ENCODE measurements around the gene C16orf95. TPM values are rescaled to one million over a fixed set of nuclear protein-coding genes. Genes with fewer than 3 reads are reported as not detected.
"Not testable (repeated sequence)": the region's sequence is repeated elsewhere in the genome, so short reads cannot be mapped to it uniquely, and the experiment has no call there.

Gene C16orf95
- total and polyA plus RNA-seq, 3 experiments from 2014 or later: 2.5 to 8.4 (median 7.5) TPM

GRCh38 chr16:87344165-87344930 is 27.2 kb upstream of the C16orf95 start:
- Mint-ChIP-seq H3K36me3 (peaks cover 0 to 81% (median 8%) of the 10 kb centered on the region in 3 donors), H3K9me3 (no peaks in the 10 kb centered on the region), H3K27me3 (no peaks in the 10 kb centered on the region), H3K4me1 (peaks cover 6 to 27% (median 13%) of the 10 kb centered on the region in 3 donors), H3K27ac (peak overlapping the region in 5 of 8 donors; percentile 15 to 89 (median 56)), H3K4me3 (peak overlapping the region in 2 of 7 donors; percentile 11 to 59)
- CTCF ChIA-PET: interaction anchor here (1.0 kb wide), 1 partner anchor 39 kb away, joined by 5 read pairs; the partner anchor contains the start of gene FBXO31
- DNase-seq: no peak
- H3K4me1 ChIP-seq (ENCODE audit: insufficient read depth, low read length): peaks cover 12% of the 10 kb centered on the region
- H3K9me3 ChIP-seq (ENCODE audit: low read length): no peaks in the 10 kb centered on the region
- H3K36me3 ChIP-seq (ENCODE audit: insufficient read depth, low read length): peaks cover 17% of the 10 kb centered on the region
- POLR2A ChIA-PET: no interaction called here
- no peak overlapping the region for H3K4me3 ChIP-seq (ENCODE audit: low read length)
- no peak overlapping the region for H3K27ac ChIP-seq (ENCODE audit: low read depth, low read length)
- no peaks in the 10 kb centered on the region for H3K27me3 ChIP-seq (ENCODE audit: insufficient read depth, low read length, poor library complexity, severe bottlenecking)

- POLR2A ChIA-PET: no interaction called here
- no peaks in the 10 kb centered on the region for H3K27me3 Mint-ChIP-seq
- H3K36me3 Mint-ChIP-seq: peaks cover 0 to 81% (median 11%) of the 10 kb centered on the region in 3 donors
- H3K27ac Mint-ChIP-seq: peak overlapping the region in 2 of 8 donors; percentile 56 to 91
- no peak for DNase-seq
- no peaks in the 10 kb centered on the region for H3K9me3 Mint-ChIP-seq
- H3K4me3 ChIP-seq (ENCODE audit: low read length): no peak overlapping the region
- peaks cover 12% of the 10 kb centered on the region for H3K4me1 ChIP-seq (ENCODE audit: insufficient read depth, low read length)
- peaks cover 6 to 27% (median 10%) of the 10 kb centered on the region in 3 donors for H3K4me1 Mint-ChIP-seq
- peaks cover 13% of the 10 kb centered on the region for H3K36me3 ChIP-seq (ENCODE audit: insufficient read depth, low read length)
- H3K27ac ChIP-seq (ENCODE audit: low read depth, low read length): no peak overlapping the region
- H3K4me3 Mint-ChIP-seq: peak overlapping the region in 1 of 7 donors; percentile 59
- CTCF ChIA-PET: interaction anchor here (1.0 kb wide), 1 partner anchor 40 kb away, joined by 5 read pairs; the partner anchor contains the start of gene FBXO31
- H3K9me3 ChIP-seq (ENCODE audit: low read length): no peaks in the 10 kb centered on the region
- no peaks in the 10 kb centered on the region for H3K27me3 ChIP-seq (ENCODE audit: insufficient read depth, low read length, poor library complexity, severe bottlenecking)
These were observed 26.5 kb upstream of the C16orf95 start for GRCh38 chr16:87343753-87344050.

GRCh38 chr16:87342978-87343752 is 26.0 kb upstream of the C16orf95 start:
- ChIA-PET CTCF (interaction anchor here (1.0 kb wide), 1 partner anchor 40 kb away, joined by 5 read pairs; the partner anchor contains the start of gene FBXO31), POLR2A (no interaction called here)
- Mint-ChIP-seq H3K27me3 (no peaks in the 10 kb centered on the region), H3K27ac (peak overlapping the region in 3 of 8 donors; percentile 15 to 91 (median 78)), H3K4me3 (no peak overlapping the region), H3K4me1 (peaks cover 6 to 27% (median 10%) of the 10 kb centered on the region in 3 donors), H3K9me3 (no peaks in the 10 kb centered on the region), H3K36me3 (peaks cover 0 to 78% (median 12%) of the 10 kb centered on the region in 3 donors)
- Histone ChIP-seq H3K27me3 (ENCODE audit: insufficient read depth, low read length, poor library complexity, severe bottlenecking) (no peaks in the 10 kb centered on the region), H3K4me1 (ENCODE audit: insufficient read depth, low read length) (peaks cover 12% of the 10 kb centered on the region), H3K9me3 (ENCODE audit: low read length) (no peaks in the 10 kb centered on the region), H3K27ac (ENCODE audit: low read depth, low read length) (no peak overlapping the region), H3K4me3 (ENCODE audit: low read length) (no peak overlapping the region), H3K36me3 (ENCODE audit: insufficient read depth, low read length) (peaks cover 12% of the 10 kb centered on the region)
- DNase-seq: no peak

- peaks cover 0 to 81% (median 12%) of the 10 kb centered on the region in 3 donors for H3K36me3 Mint-ChIP-seq
- POLR2A ChIA-PET: no interaction called here
These were observed 25.3 kb upstream of the C16orf95 start for GRCh38 chr16:87342504-87342903.

GRCh38 chr16:87340198-87340597 is 23.0 kb upstream of the C16orf95 start:
- Histone ChIP-seq H3K9me3 (ENCODE audit: low read length) (no peaks in the 10 kb centered on the region), H3K4me3 (ENCODE audit: low read length) (no peak overlapping the region), H3K4me1 (ENCODE audit: insufficient read depth, low read length) (no peaks in the 10 kb centered on the region), H3K27ac (ENCODE audit: low read depth, low read length) (no peak overlapping the region), H3K27me3 (ENCODE audit: insufficient read depth, low read length, poor library complexity, severe bottlenecking) (no peaks in the 10 kb centered on the region), H3K36me3 (ENCODE audit: insufficient read depth, low read length) (peaks cover 12% of the 10 kb centered on the region)
- Mint-ChIP-seq H3K36me3 (peaks cover 0 to 79% (median 9%) of the 10 kb centered on the region in 3 donors), H3K4me1 (peaks cover 0 to 27% (median 6%) of the 10 kb centered on the region in 3 donors), H3K9me3 (no peaks in the 10 kb centered on the region), H3K27ac (peak overlapping the region in 4 of 8 donors; percentile 20 to 77 (median 50)), H3K4me3 (no peak overlapping the region), H3K27me3 (peaks cover 0 to 2% of the 10 kb centered on the region in 2 donors)
- ChIA-PET POLR2A (no interaction called here), CTCF (interaction anchor here (0.9 kb wide), 1 partner anchor 9 kb away, joined by 3 read pairs; no protein-coding TSS in a partner anchor)
- no peak for DNase-seq

More at GRCh38 chr16:87342504-87342903, 25.3 kb upstream of the C16orf95 start:
- Histone ChIP-seq H3K4me1 (ENCODE audit: insufficient read depth, low read length) (peaks cover 12% of the 10 kb centered on the region), H3K27me3 (ENCODE audit: insufficient read depth, low read length, poor library complexity, severe bottlenecking) (no peaks in the 10 kb centered on the region), H3K27ac (ENCODE audit: low read depth, low read length) (no peak overlapping the region), H3K36me3 (ENCODE audit: insufficient read depth, low read length) (peaks cover 12% of the 10 kb centered on the region), H3K4me3 (ENCODE audit: low read length) (no peak overlapping the region), H3K9me3 (ENCODE audit: low read length) (no peaks in the 10 kb centered on the region)
- Mint-ChIP-seq H3K4me3 (no peak overlapping the region), H3K27ac (no peak overlapping the region), H3K4me1 (peaks cover 6 to 30% (median 10%) of the 10 kb centered on the region in 3 donors), H3K9me3 (no peaks in the 10 kb centered on the region), H3K27me3 (no peaks in the 10 kb centered on the region)
- CTCF ChIA-PET: no interaction called here
- DNase-seq: no peak

GRCh38 chr16:87339724-87340105 is 22.5 kb upstream of the C16orf95 start:
- H3K4me1 ChIP-seq (ENCODE audit: insufficient read depth, low read length); H3K27me3 Mint-ChIP-seq; H3K4me3 Mint-ChIP-seq; H3K9me3 ChIP-seq (ENCODE audit: low read length); POLR2A ChIA-PET; H3K4me3 ChIP-seq (ENCODE audit: low read length); H3K27me3 ChIP-seq (ENCODE audit: insufficient read depth, low read length, poor library complexity, severe bottlenecking); H3K9me3 Mint-ChIP-seq; DNase-seq; H3K27ac ChIP-seq (ENCODE audit: low read depth, low read length): not testable (repeated sequence)
- H3K27ac Mint-ChIP-seq: peak overlapping the region in 1 of 8 donors; percentile 79
- H3K4me1 Mint-ChIP-seq: peaks cover 0 to 23% (median 4%) of the 10 kb centered on the region in 3 donors
- CTCF ChIA-PET: interaction anchor here (0.9 kb wide), 1 partner anchor 9 kb away, joined by 3 read pairs; no protein-coding TSS in a partner anchor
- H3K36me3 Mint-ChIP-seq: peaks cover 0 to 81% (median 9%) of the 10 kb centered on the region in 3 donors
- H3K36me3 ChIP-seq (ENCODE audit: insufficient read depth, low read length): peaks cover 16% of the 10 kb centered on the region

- CTCF ChIA-PET: interaction anchor here (0.9 kb wide), 1 partner anchor 10 kb away, joined by 3 read pairs; no protein-coding TSS in a partner anchor
- peaks cover 0 to 2% of the 10 kb centered on the region in 2 donors for H3K27me3 Mint-ChIP-seq
These were observed 22.0 kb upstream of the C16orf95 start for GRCh38 chr16:87339086-87339723.

More at GRCh38 chr16:87339086-87339723, 22.0 kb upstream of the C16orf95 start:
- H3K4me1 ChIP-seq (ENCODE audit: insufficient read depth, low read length): no peaks in the 10 kb centered on the region
- H3K27ac Mint-ChIP-seq: peak overlapping the region in 3 of 8 donors; percentile 76 to 93 (median 79)
- no peak overlapping the region for H3K27ac ChIP-seq (ENCODE audit: low read depth, low read length)
- peaks cover 0 to 19% (median 2%) of the 10 kb centered on the region in 3 donors for H3K4me1 Mint-ChIP-seq
- peaks cover 0 to 82% (median 9%) of the 10 kb centered on the region in 3 donors for H3K36me3 Mint-ChIP-seq
- H3K36me3 ChIP-seq (ENCODE audit: insufficient read depth, low read length): peaks cover 20% of the 10 kb centered on the region
- no peak overlapping the region for H3K4me3 ChIP-seq (ENCODE audit: low read length)
- no peak overlapping the region for H3K4me3 Mint-ChIP-seq
- no peaks in the 10 kb centered on the region for H3K9me3 Mint-ChIP-seq
- POLR2A ChIA-PET: no interaction called here
- no peaks in the 10 kb centered on the region for H3K27me3 ChIP-seq (ENCODE audit: insufficient read depth, low read length, poor library complexity, severe bottlenecking)
- DNase-seq: no peak
- no peaks in the 10 kb centered on the region for H3K9me3 ChIP-seq (ENCODE audit: low read length)

Measured in CD8-positive, alpha-beta memory T cell (primary cell).